MCF 10A (cell line): ENCODE results near the gene GABRR3. TPM values are rescaled to one million over a fixed set of nuclear protein-coding genes. Genes with fewer than 3 reads are reported as not detected.

Experiments used
- Bru-seq: library from RNA; stranded (reverse); fragments of 400-500 nt; gene quantifications from one replicate; lab custom pipeline; 2021; lab: Mats Ljungman, UMichigan
- BruChase-seq, 2 experiments: library from RNA; stranded (reverse); fragments of 400-500 nt; gene quantifications; one replicate each; lab custom pipeline; 2021; lab: Mats Ljungman, UMichigan
- BruUV-seq: library from RNA; stranded (reverse); fragments of 400-500 nt; replicated peaks from 2 replicates; lab custom pipeline; 2021; lab: Mats Ljungman, UMichigan
- CTCF ChIA-PET: fragments of 300-600 bp; sonication (Branson Sonifier 250); formaldehyde crosslinking; extraction: SDS; loops from one replicate; lab custom pipeline; 2021; ENCODE audit warnings: antibody characterized with exemption, inconsistent platforms; lab: Yijun Ruan, JAX
- POLR2A ChIA-PET: fragments of 300-600, 350-650 bp; sonication (Branson Sonifier 250); formaldehyde crosslinking; extraction: SDS; loops from one replicate; lab custom pipeline; 2020; ENCODE audit warnings: antibody characterized with exemption, inconsistent platforms; lab: Yijun Ruan, JAX
- DNase-seq: peaks from one replicate; pipeline ENCODE4 v3.0.0-alpha.2; 2018; ENCODE audit not compliant: unreplicated experiment
- H3K27ac Mint-ChIP-seq: one replicate; pipeline ENCODE4 v1.8.0; 2022; ENCODE audit warnings: mild to moderate bottlenecking, low read depth, mixed read lengths; ENCODE audit not compliant: unreplicated experiment
- H3K27me3 Mint-ChIP-seq: one replicate; pipeline ENCODE4 v1.8.0; 2022; ENCODE audit warnings: mixed read lengths; ENCODE audit not compliant: insufficient read depth, unreplicated experiment
- H3K36me3 Mint-ChIP-seq: one replicate; pipeline ENCODE4 v1.8.0; 2022; ENCODE audit warnings: mild to moderate bottlenecking, moderate library complexity, mixed read lengths; ENCODE audit not compliant: insufficient read depth, unreplicated experiment
- H3K4me1 Mint-ChIP-seq: one replicate; pipeline ENCODE4 v1.8.0; 2022; ENCODE audit warnings: mixed read lengths; ENCODE audit not compliant: insufficient read depth, unreplicated experiment
- H3K4me3 Mint-ChIP-seq: one replicate; pipeline ENCODE4 v1.8.0; 2022; ENCODE audit warnings: mild to moderate bottlenecking, moderate library complexity, mixed read lengths; ENCODE audit not compliant: unreplicated experiment
- H3K9me3 Mint-ChIP-seq: one replicate; pipeline ENCODE4 v1.8.0; 2022; ENCODE audit warnings: mixed read lengths; ENCODE audit not compliant: unreplicated experiment
- CTCF ChIP-seq: fragments of 200-600 bp; IDR thresholded peaks from one replicate; pipeline ENCODE4 v1.8.0; 2022; ENCODE audit warnings: antibody characterized with exemption, mild to moderate bottlenecking; ENCODE audit not compliant: unreplicated experiment
- intact Hi-C: fragments of 100-400 bp; cut with micrococcal nuclease; formaldehyde crosslinking; loops from 2 replicates; pipeline ENCODE4 v1.14.1; 2022
- long read RNA-seq: library from polyadenylated mRNA; stranded (forward); transcript quantifications from one replicate; pipeline ENCODE4 v2.0.0, GENCODE V29; 2022
- total RNA-seq: library from RNA; stranded (reverse); gene quantifications from 2 replicates; pipeline ENCODE4 v1.2.3, GENCODE V29; 2022

The GABRR3 gene
- not detected in 2 replicates for total RNA-seq
- Bru-seq, nascent RNA: not detected
- BruChase-seq, experiment 1, labeled RNA remaining after a 6-hour chase: not detected
- BruChase-seq, experiment 2, labeled RNA remaining after a 2-hour chase: not detected
- long read RNA-seq: 0 reads

GRCh38 chr3:98035208-98035607 is at the start of gene GABRR3:
GABRR3 (minus strand) TSS chr3:98035315; CDS start chr3:98034987, 328 bp downstream.
- Mint-ChIP-seq H3K36me3 (no peaks in the 10 kb centered on the region), H3K9me3 (no peaks in the 10 kb centered on the region), H3K4me3 (no peak within 1 kb of the TSS), H3K27ac (no peak within 1 kb of the TSS), H3K4me1 (no peaks in the 10 kb centered on the region), H3K27me3 (peaks cover 53% of the 10 kb centered on the region)
- TF ChIP-seq CTCF: no peak
- POLR2A ChIA-PET: no interaction called here
- BruUV-seq: no TSS peak
- CTCF ChIA-PET: no interaction called here
- DNase-seq: no peak
- intact Hi-C loops: loop anchor here (5.0 to 10.0 kb wide), 2 partner anchors 487 to 780 kb away; partner anchors contain the start of gene CLDND1

GRCh38 chr3:98073486-98073885 is 38.4 kb upstream of the GABRR3 start:
- no peak overlapping the region for H3K4me3 Mint-ChIP-seq
- ChIA-PET CTCF (no interaction called here), POLR2A (no interaction called here)
- no peaks in the 10 kb centered on the region for H3K9me3 Mint-ChIP-seq
- no peaks in the 10 kb centered on the region for H3K4me1 Mint-ChIP-seq
- no peak for DNase-seq
- intact Hi-C loops: no loop called here
- no peak overlapping the region for H3K27ac Mint-ChIP-seq
- TF ChIP-seq CTCF: no peak
- no peaks in the 10 kb centered on the region for H3K36me3 Mint-ChIP-seq
- BruUV-seq: no TSS peak
- peaks cover 88% of the 10 kb centered on the region for H3K27me3 Mint-ChIP-seq

- TF ChIP-seq CTCF: no peak
- POLR2A ChIA-PET: no interaction called here
- Mint-ChIP-seq H3K4me3 (no peak overlapping the region), H3K27ac (no peak overlapping the region), H3K36me3 (no peaks in the 10 kb centered on the region), H3K9me3 (no peaks in the 10 kb centered on the region), H3K27me3 (peaks cover 84% of the 10 kb centered on the region), H3K4me1 (no peaks in the 10 kb centered on the region)
- CTCF ChIA-PET: no interaction called here
- no peak for DNase-seq
- no TSS peak for BruUV-seq
- intact Hi-C loops: no loop called here
Observed at GRCh38 chr3:98070840-98071239, 35.7 kb upstream of the GABRR3 start.

GRCh38 chr3:98068824-98069223 is 33.7 kb upstream of the GABRR3 start:
- intact Hi-C loops: no loop called here
- BruUV-seq: no TSS peak

More at GRCh38 chr3:98068824-98069223, 33.7 kb upstream of the GABRR3 start:
- no peaks in the 10 kb centered on the region for H3K36me3 Mint-ChIP-seq
- CTCF ChIA-PET: interaction anchor here (1.0 kb wide), 1 partner anchor 12 kb away, joined by 3 read pairs; no protein-coding TSS in a partner anchor
- POLR2A ChIA-PET: no interaction called here
- no peaks in the 10 kb centered on the region for H3K4me1 Mint-ChIP-seq
- DNase-seq: no peak
- H3K27ac Mint-ChIP-seq: no peak overlapping the region
- no peak for TF ChIP-seq CTCF
- H3K4me3 Mint-ChIP-seq: no peak overlapping the region
- peaks cover 87% of the 10 kb centered on the region for H3K27me3 Mint-ChIP-seq
- H3K9me3 Mint-ChIP-seq: no peaks in the 10 kb centered on the region
